ENCODE data around the gene OR5H2.

DNA sequence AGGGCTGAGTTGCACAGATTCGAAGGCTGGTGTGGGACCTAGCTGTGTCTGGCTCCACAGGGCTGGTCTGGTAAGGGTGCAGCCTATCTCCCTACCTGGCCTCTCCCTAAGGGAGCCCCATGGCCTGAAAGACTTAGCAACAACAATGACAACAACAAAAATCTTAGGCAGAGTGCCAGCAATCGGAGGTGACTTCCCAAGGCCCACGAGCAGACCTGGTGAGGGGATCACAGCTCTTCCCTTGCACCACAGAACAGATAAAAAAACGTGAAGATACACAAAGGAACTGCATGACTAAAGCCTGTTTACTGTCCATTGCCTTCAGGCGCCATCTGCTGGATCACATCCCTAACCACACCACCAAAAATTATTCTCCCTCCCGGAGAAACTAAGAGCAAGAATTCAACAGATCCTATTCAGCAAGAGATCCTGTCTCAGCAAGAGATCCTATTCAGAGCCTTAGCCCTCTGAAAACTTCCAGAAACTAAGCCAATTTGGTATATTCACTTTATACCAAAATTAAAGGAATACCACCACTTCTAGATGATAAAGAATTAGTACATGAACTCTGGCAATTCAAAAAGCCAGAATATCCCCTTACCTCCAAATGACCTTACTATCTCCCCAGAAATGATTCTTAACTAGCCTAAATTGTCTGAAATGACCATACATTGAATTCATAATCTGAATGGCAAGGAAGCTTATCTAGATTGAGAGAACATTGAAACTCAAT, 47.3 kb downstream of the OR5H2 start:
- TF ChIP-seq POLR2AphosphoS5 (IDR thresholded peaks at IDR 0.05) (no peak), CTCF (IDR thresholded peaks at IDR 0.05) (peak; percentile 23 to 74 (median 50))

Measured in upper lobe of left lung (tissue), 4 donors.